ENCODE data around the gene PKP2. TPM values are rescaled to one million over a fixed set of nuclear protein-coding genes. Genes with fewer than 3 reads are reported as not detected.

The PKP2 gene
- total RNA-seq, 2 experiments from 2014 or later, result 0.13 to 0.23 TPM

- ChIA-PET POLR2A (no interaction called here), CTCF (no interaction called here)
- Mint-ChIP-seq H3K27ac (no peak overlapping the region), H3K27me3 (peaks cover 14% of the 10 kb centered on the region), H3K4me1 (ENCODE audit: low read depth) (no peaks in the 10 kb centered on the region), H3K36me3 (ENCODE audit: low read depth) (no peaks in the 10 kb centered on the region), H3K9me3 (no peaks in the 10 kb centered on the region), H3K4me3 (no peak overlapping the region)
- intact Hi-C loops (cut with micrococcal nuclease), result no loop called here
- TF ChIP-seq, protein P1, sequence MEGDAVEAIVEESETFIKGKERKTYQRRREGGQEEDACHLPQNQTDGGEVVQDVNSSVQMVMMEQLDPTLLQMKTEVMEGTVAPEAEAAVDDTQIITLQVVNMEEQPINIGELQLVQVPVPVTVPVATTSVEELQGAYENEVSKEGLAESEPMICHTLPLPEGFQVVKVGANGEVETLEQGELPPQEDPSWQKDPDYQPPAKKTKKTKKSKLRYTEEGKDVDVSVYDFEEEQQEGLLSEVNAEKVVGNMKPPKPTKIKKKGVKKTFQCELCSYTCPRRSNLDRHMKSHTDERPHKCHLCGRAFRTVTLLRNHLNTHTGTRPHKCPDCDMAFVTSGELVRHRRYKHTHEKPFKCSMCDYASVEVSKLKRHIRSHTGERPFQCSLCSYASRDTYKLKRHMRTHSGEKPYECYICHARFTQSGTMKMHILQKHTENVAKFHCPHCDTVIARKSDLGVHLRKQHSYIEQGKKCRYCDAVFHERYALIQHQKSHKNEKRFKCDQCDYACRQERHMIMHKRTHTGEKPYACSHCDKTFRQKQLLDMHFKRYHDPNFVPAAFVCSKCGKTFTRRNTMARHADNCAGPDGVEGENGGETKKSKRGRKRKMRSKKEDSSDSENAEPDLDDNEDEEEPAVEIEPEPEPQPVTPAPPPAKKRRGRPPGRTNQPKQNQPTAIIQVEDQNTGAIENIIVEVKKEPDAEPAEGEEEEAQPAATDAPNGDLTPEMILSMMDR (IDR thresholded peaks at IDR 0.05), result no peak
- no peak for ATAC-seq
- no peak for DNase-seq
Measured at GRCh38 chr12:32903318-32903717, 6.7 kb upstream of the PKP2 start.

DNA sequence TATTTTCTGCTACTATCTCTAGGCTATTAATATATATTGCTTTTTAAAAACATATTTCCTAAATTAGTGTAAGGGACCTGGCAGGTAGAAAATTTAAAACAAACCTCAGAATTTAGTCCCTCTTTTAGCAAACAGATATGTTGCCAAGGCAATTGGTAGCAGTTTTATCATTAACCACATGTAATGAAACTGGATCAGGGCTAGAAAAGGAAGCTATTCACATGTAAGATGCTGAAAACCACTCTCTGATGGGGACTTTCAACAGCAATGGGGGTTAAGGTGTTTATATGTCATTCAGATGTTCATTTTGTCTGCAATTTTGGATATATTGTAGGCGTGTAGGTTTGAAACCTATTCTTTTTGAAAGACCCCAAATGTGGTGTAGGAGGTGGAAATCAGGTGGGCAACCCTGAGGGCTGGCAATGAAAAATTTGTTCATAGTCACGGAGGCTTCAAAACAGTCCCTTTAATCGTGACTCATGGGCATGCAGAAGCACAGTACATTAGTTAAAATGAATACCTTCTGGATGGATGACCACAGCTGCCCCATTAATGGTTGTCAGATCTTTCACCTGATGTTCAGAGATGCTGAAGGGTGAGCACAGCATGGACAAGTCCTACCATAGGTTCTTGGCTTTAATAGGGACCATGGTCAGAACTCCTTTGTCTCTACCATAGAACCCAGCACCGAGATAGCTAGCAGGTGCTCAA lies 5.9 kb upstream of the PKP2 start:
- DNase-seq (no peak), ATAC-seq (no peak)
- H3K27ac Mint-ChIP-seq, result no peak overlapping the region
- H3K36me3 Mint-ChIP-seq (ENCODE audit: low read depth), result no peaks in the 10 kb centered on the region
- H3K4me1 Mint-ChIP-seq (ENCODE audit: low read depth), result no peaks in the 10 kb centered on the region
- intact Hi-C loops (cut with micrococcal nuclease), result no loop called here
- H3K9me3 Mint-ChIP-seq, result no peaks in the 10 kb centered on the region
- no peak overlapping the region for H3K4me3 Mint-ChIP-seq
- CTCF ChIA-PET, result no interaction called here
- H3K27me3 Mint-ChIP-seq, result peaks cover 19% of the 10 kb centered on the region
- TF ChIP-seq, protein P1 (IDR thresholded peaks at IDR 0.05), result no peak
- POLR2A ChIA-PET, result no interaction called here

GRCh38 chr12:32901553-32901952 lies 5.0 kb upstream of the PKP2 start:
- intact Hi-C loops (cut with micrococcal nuclease), result no loop called here
- Mint-ChIP-seq H3K9me3 (no peaks in the 10 kb centered on the region), H3K4me3 (no peak overlapping the region), H3K4me1 (ENCODE audit: low read depth) (peaks cover 3% of the 10 kb centered on the region), H3K27me3 (peaks cover 22% of the 10 kb centered on the region), H3K36me3 (ENCODE audit: low read depth) (no peaks in the 10 kb centered on the region), H3K27ac (no peak overlapping the region)
- no peak for ATAC-seq
- POLR2A ChIA-PET, result no interaction called here
- DNase-seq, result no peak
- CTCF ChIA-PET, result no interaction called here
- TF ChIP-seq, protein P1 (IDR thresholded peaks at IDR 0.05), result no peak

- intact Hi-C loops (cut with micrococcal nuclease), result no loop called here
- POLR2A ChIA-PET, result no interaction called here
- CTCF ChIA-PET, result interaction anchor here (0.6 kb wide), 1 partner anchor 60 kb away, joined by 3 read pairs; no protein-coding TSS in a partner anchor
- Mint-ChIP-seq H3K27ac (no peak overlapping the region), H3K9me3 (no peaks in the 10 kb centered on the region), H3K4me1 (ENCODE audit: low read depth) (peaks cover 11% of the 10 kb centered on the region), H3K36me3 (ENCODE audit: low read depth) (no peaks in the 10 kb centered on the region), H3K27me3 (peaks cover 45% of the 10 kb centered on the region), H3K4me3 (peak overlapping the region; percentile 57)
- DNase-seq (no peak), ATAC-seq (no peak)
- TF ChIP-seq, protein P1 (IDR thresholded peaks at IDR 0.05), result no peak
Measured at GRCh38 chr12:32897687-32898573, 1.4 kb upstream of the PKP2 start.

GRCh38 chr12:32897281-32897610 lies 669 bp upstream of the PKP2 start:
- ChIA-PET CTCF (no interaction called here), POLR2A (no interaction called here)
- no peak for ATAC-seq
- Mint-ChIP-seq H3K4me1 (ENCODE audit: low read depth) (peaks cover 11% of the 10 kb centered on the region), H3K9me3 (no peaks in the 10 kb centered on the region), H3K4me3 (peak overlapping the region; percentile 57), H3K27me3 (peaks cover 45% of the 10 kb centered on the region), H3K27ac (no peak overlapping the region), H3K36me3 (ENCODE audit: low read depth) (no peaks in the 10 kb centered on the region)
- intact Hi-C loops (cut with micrococcal nuclease), result no loop called here
- DNase-seq, result no peak
- TF ChIP-seq, protein P1 (IDR thresholded peaks at IDR 0.05), result no peak

Measured in activated CD8-positive, alpha-beta T cell treated with anti-CD3 and anti-CD28 coated beads for 36 hours (primary cell).